ENCODE data around the gene CBX7.
A peak's percentile ranks its signal among the peaks of the same experiment; 100 is the strongest.

CBX7 gene

GRCh38 chr22:39152511-39153219 lies at the start of gene CBX7:
Gene CBX7 (minus strand): TSS chr22:39152680. CDS start chr22:39152444, 236 bp downstream.
- DNase-seq: peak; percentile 89

GRCh38 chr22:39197578-39197977 lies 45.1 kb upstream of the CBX7 start:
- no peak for DNase-seq

- no peak for DNase-seq
Observed at GRCh38 chr22:39194098-39194497, 41.6 kb upstream of the CBX7 start.

- DNase-seq: no peak
Observed at GRCh38 chr22:39188809-39189208, 36.3 kb upstream of the CBX7 start.

- no peak for DNase-seq
Observed at GRCh38 chr22:39185601-39186012, 33.1 kb upstream of the CBX7 start.

- DNase-seq: no peak
Observed at GRCh38 chr22:39184586-39185577, 32.4 kb upstream of the CBX7 start.

GRCh38 chr22:39183991-39184585 lies 31.6 kb upstream of the CBX7 start:
- DNase-seq: no peak

- DNase-seq: no peak
Observed at GRCh38 chr22:39182478-39183030, 30.1 kb upstream of the CBX7 start.

GRCh38 chr22:39181778-39182177 lies 29.3 kb upstream of the CBX7 start:
- DNase-seq: no peak

- no peak for DNase-seq
Observed at GRCh38 chr22:39181356-39181755, 28.9 kb upstream of the CBX7 start.

- no peak for DNase-seq
Observed at GRCh38 chr22:39179841-39180335, 27.4 kb upstream of the CBX7 start.

- peak; percentile 19 for DNase-seq
Observed at GRCh38 chr22:39179401-39179827, 26.9 kb upstream of the CBX7 start.

- DNase-seq: peak; percentile 12
Observed at GRCh38 chr22:39178206-39179111, 26.0 kb upstream of the CBX7 start.

- peak; percentile 23 for DNase-seq
Observed at GRCh38 chr22:39177791-39178190, 25.3 kb upstream of the CBX7 start.

- peak; percentile 23 for DNase-seq
Observed at GRCh38 chr22:39177456-39177775, 24.9 kb upstream of the CBX7 start.

GRCh38 chr22:39176714-39177455 lies 24.4 kb upstream of the CBX7 start:
- DNase-seq: peak; percentile 23

- peak; percentile 23 for DNase-seq
Observed at GRCh38 chr22:39176143-39176713, 23.7 kb upstream of the CBX7 start.

- DNase-seq: peak; percentile 22
Observed at GRCh38 chr22:39175353-39176142, 23.1 kb upstream of the CBX7 start.

- DNase-seq: peak; percentile 70
Observed at GRCh38 chr22:39174498-39175352, 22.2 kb upstream of the CBX7 start.
